Measurements from ENCODE around the gene TMEM273.

Gene TMEM273

GRCh38 chr10:49160814-49161213 is 27.4 kb downstream of the TMEM273 start:
- DNase-seq (ENCODE audit: low spot score), result no peak
- no peak overlapping the region for H2AFZ ChIP-seq (ENCODE audit: low read length)
- no CpG with 5 or more reads among the region's 5 CpGs for WGBS, 2 donors (ENCODE audit: extremely low coverage in 2 of 2, insufficient read length in 2 of 2, insufficient replicate concordance in 1 of 2)
- no peaks in the 10 kb centered on the region for H3K4me1 ChIP-seq (ENCODE audit: control insufficient read depth in 2 of 2, insufficient read depth in 1 of 2, low read depth in 1 of 2, low read length in 2 of 2)
- no peak overlapping the region for H4K8ac ChIP-seq (ENCODE audit: low read depth, low read length)
- H3K4me3 ChIP-seq (ENCODE audit: low read length in 2 of 2), result no peak overlapping the region
- H3K27me3 ChIP-seq (ENCODE audit: control insufficient read depth in 3 of 3, insufficient read depth in 3 of 3, low read depth in 1 of 3, low read length in 3 of 3), result peaks cover 0 to 7% (median 0%) of the 10 kb centered on the region in 3 experiments
- H3K14ac ChIP-seq (ENCODE audit: low read length), result no peak overlapping the region
- H3K27ac ChIP-seq (replicated peaks; ENCODE audit: low read length), result no peak overlapping the region
- H2BK15ac ChIP-seq (ENCODE audit: low read length), result no peak overlapping the region
- H3K23ac ChIP-seq (ENCODE audit: low read depth, low read length, poor library complexity), result no peak overlapping the region
- no peak overlapping the region for H3K4ac ChIP-seq (ENCODE audit: low read length)
- no peak overlapping the region for H3K4me2 ChIP-seq (ENCODE audit: insufficient read depth, low read length, poor library complexity, severe bottlenecking)
- no peaks in the 10 kb centered on the region for H3K79me1 ChIP-seq (ENCODE audit: low read depth, low read length)
- peak overlapping the region; percentile 5 for H3K9ac ChIP-seq (ENCODE audit: low read depth, low read length, poor library complexity)
- H2BK120ac ChIP-seq (ENCODE audit: low read depth, low read length), result no peak overlapping the region
- no peaks in the 10 kb centered on the region for H3K36me3 ChIP-seq (replicated peaks in 1 of 2; ENCODE audit: control insufficient read depth in 2 of 2, insufficient read depth in 2 of 2, low read length in 2 of 2)
- no peak overlapping the region for H3K18ac ChIP-seq (ENCODE audit: low read length)
- H2AK5ac ChIP-seq (ENCODE audit: low read depth, low read length), result no peak overlapping the region
- no peak overlapping the region for H2BK5ac ChIP-seq (ENCODE audit: low read length)
- H4K91ac ChIP-seq (ENCODE audit: low read depth, low read length, poor library complexity), result no peak overlapping the region
- H2BK12ac ChIP-seq (ENCODE audit: low read length), result no peak overlapping the region
- no peaks in the 10 kb centered on the region for H3K9me3 ChIP-seq (replicated peaks in 1 of 2; ENCODE audit: control insufficient read depth in 2 of 2, insufficient read depth in 1 of 2, low read depth in 1 of 2, low read length in 2 of 2)

- no peaks in the 10 kb centered on the region for H3K9me3 ChIP-seq (replicated peaks in 1 of 2; ENCODE audit: control insufficient read depth in 2 of 2, insufficient read depth in 1 of 2, low read depth in 1 of 2, low read length in 2 of 2)
- H3K23ac ChIP-seq (ENCODE audit: low read depth, low read length, poor library complexity), result no peak overlapping the region
- H2BK5ac ChIP-seq (ENCODE audit: low read length), result no peak overlapping the region
- no peak for DNase-seq (ENCODE audit: low spot score)
- no peak overlapping the region for H2BK15ac ChIP-seq (ENCODE audit: low read length)
- H3K4ac ChIP-seq (ENCODE audit: low read length), result no peak overlapping the region
- no peak overlapping the region for H4K91ac ChIP-seq (ENCODE audit: low read depth, low read length, poor library complexity)
- H2AFZ ChIP-seq (ENCODE audit: low read length), result no peak overlapping the region
- no CpG with 5 or more reads among the region's 5 CpGs for WGBS, 2 donors (ENCODE audit: extremely low coverage in 2 of 2, insufficient read length in 2 of 2, insufficient replicate concordance in 1 of 2)
- no peak overlapping the region for H2BK12ac ChIP-seq (ENCODE audit: low read length)
- H3K79me1 ChIP-seq (ENCODE audit: low read depth, low read length), result no peaks in the 10 kb centered on the region
- H3K9ac ChIP-seq (ENCODE audit: low read depth, low read length, poor library complexity), result no peak overlapping the region
- no peaks in the 10 kb centered on the region for H3K36me3 ChIP-seq (replicated peaks in 1 of 2; ENCODE audit: control insufficient read depth in 2 of 2, insufficient read depth in 2 of 2, low read length in 2 of 2)
- H2AK5ac ChIP-seq (ENCODE audit: low read depth, low read length), result no peak overlapping the region
- H3K4me1 ChIP-seq (ENCODE audit: control insufficient read depth in 2 of 2, insufficient read depth in 1 of 2, low read depth in 1 of 2, low read length in 2 of 2), result no peaks in the 10 kb centered on the region
- no peak overlapping the region for H3K27ac ChIP-seq (replicated peaks; ENCODE audit: low read length)
- H3K18ac ChIP-seq (ENCODE audit: low read length), result no peak overlapping the region
- H3K4me2 ChIP-seq (ENCODE audit: insufficient read depth, low read length, poor library complexity, severe bottlenecking), result no peak overlapping the region
- no peak overlapping the region for H3K4me3 ChIP-seq (ENCODE audit: low read length in 2 of 2)
- no peak overlapping the region for H3K14ac ChIP-seq (ENCODE audit: low read length)
- peaks cover 0 to 9% (median 0%) of the 10 kb centered on the region in 3 experiments for H3K27me3 ChIP-seq (ENCODE audit: control insufficient read depth in 3 of 3, insufficient read depth in 3 of 3, low read depth in 1 of 3, low read length in 3 of 3)
- no peak overlapping the region for H4K8ac ChIP-seq (ENCODE audit: low read depth, low read length)
- H2BK120ac ChIP-seq (ENCODE audit: low read depth, low read length), result no peak overlapping the region
These were observed 28.1 kb downstream of the TMEM273 start for GRCh38 chr10:49160110-49160509.

DNA sequence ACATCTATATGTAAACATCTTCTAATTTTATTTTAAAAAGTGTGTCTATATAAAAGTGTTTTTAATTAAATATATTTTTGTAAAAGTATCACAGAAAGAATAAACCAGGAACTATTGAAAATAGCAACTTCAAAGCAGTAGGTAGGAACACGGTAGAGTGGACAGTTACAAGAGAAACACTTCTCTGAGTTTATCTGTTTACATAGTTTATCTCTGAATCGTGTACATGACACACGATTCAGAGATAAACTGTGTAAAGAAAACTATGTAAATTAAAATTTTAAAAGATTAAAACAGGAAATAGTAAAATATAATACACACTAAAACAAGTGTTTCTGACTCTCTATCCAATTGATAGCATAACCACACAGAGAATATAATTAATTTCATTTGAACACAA is 29.3 kb downstream of the TMEM273 start:
- no peaks in the 10 kb centered on the region for H3K36me3 ChIP-seq (replicated peaks in 1 of 2; ENCODE audit: control insufficient read depth in 2 of 2, insufficient read depth in 2 of 2, low read length in 2 of 2)

DNA sequence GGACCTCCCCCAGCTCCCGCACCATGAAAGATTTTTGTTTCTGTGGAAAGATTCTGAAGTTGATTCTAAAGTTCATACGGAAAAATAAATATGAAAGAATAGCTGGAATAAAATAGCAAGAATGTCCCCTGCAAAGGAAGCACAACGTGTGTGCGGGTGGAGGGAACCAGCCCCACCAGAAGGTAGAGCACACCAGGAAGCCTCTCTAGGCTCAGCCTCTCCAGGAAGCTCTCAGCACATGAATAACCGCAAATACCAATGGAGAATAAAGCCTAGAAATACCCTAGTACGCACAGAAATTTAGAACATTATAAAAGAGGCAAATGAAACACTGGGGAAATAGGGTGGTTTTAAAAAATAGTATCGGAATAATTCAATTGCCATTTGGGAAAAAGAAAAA is 29.8 kb downstream of the TMEM273 start:
- Histone ChIP-seq H3K9me3 (replicated peaks in 1 of 2; ENCODE audit: control insufficient read depth in 2 of 2, insufficient read depth in 1 of 2, low read depth in 1 of 2, low read length in 2 of 2) (no peaks in the 10 kb centered on the region), H3K4me1 (ENCODE audit: control insufficient read depth in 2 of 2, insufficient read depth in 1 of 2, low read depth in 1 of 2, low read length in 2 of 2) (no peaks in the 10 kb centered on the region), H2BK120ac (ENCODE audit: low read depth, low read length) (no peak overlapping the region), H4K91ac (ENCODE audit: low read depth, low read length, poor library complexity) (no peak overlapping the region), H2AK5ac (ENCODE audit: low read depth, low read length) (no peak overlapping the region), H3K79me1 (ENCODE audit: low read depth, low read length) (no peaks in the 10 kb centered on the region), H3K4me2 (ENCODE audit: insufficient read depth, low read length, poor library complexity, severe bottlenecking) (no peak overlapping the region), H3K4me3 (ENCODE audit: low read length in 2 of 2) (no peak overlapping the region), H3K36me3 (replicated peaks in 1 of 2; ENCODE audit: control insufficient read depth in 2 of 2, insufficient read depth in 2 of 2, low read length in 2 of 2) (no peaks in the 10 kb centered on the region), H4K8ac (ENCODE audit: low read depth, low read length) (no peak overlapping the region), H3K18ac (ENCODE audit: low read length) (no peak overlapping the region), H3K27ac (replicated peaks; ENCODE audit: low read length) (no peak overlapping the region), H3K4ac (ENCODE audit: low read length) (no peak overlapping the region), H2BK12ac (ENCODE audit: low read length) (no peak overlapping the region), H2AFZ (ENCODE audit: low read length) (no peak overlapping the region), H3K14ac (ENCODE audit: low read length) (no peak overlapping the region), H2BK5ac (ENCODE audit: low read length) (no peak overlapping the region), H2BK15ac (ENCODE audit: low read length) (no peak overlapping the region), H3K23ac (ENCODE audit: low read depth, low read length, poor library complexity) (no peak overlapping the region), H3K27me3 (ENCODE audit: control insufficient read depth in 3 of 3, insufficient read depth in 3 of 3, low read depth in 1 of 3, low read length in 3 of 3) (peaks cover 0 to 16% (median 0%) of the 10 kb centered on the region in 3 experiments), H3K9ac (ENCODE audit: low read depth, low read length, poor library complexity) (no peak overlapping the region)
- whole genome bisulfite sequencing, 2 donors (ENCODE audit: extremely low coverage in 2 of 2, insufficient read length in 2 of 2, insufficient replicate concordance in 1 of 2), result no CpG with 5 or more reads among the region's 7 CpGs
- DNase-seq (ENCODE audit: low spot score), result no peak

More for the DNA sequence above, 29.3 kb downstream of the TMEM273 start:
- Histone ChIP-seq H3K23ac (ENCODE audit: low read depth, low read length, poor library complexity) (no peak overlapping the region), H2BK5ac (ENCODE audit: low read length) (no peak overlapping the region), H3K79me1 (ENCODE audit: low read depth, low read length) (no peaks in the 10 kb centered on the region), H3K9me3 (replicated peaks in 1 of 2; ENCODE audit: control insufficient read depth in 2 of 2, insufficient read depth in 1 of 2, low read depth in 1 of 2, low read length in 2 of 2) (no peaks in the 10 kb centered on the region), H4K8ac (ENCODE audit: low read depth, low read length) (no peak overlapping the region), H3K4me1 (ENCODE audit: control insufficient read depth in 2 of 2, insufficient read depth in 1 of 2, low read depth in 1 of 2, low read length in 2 of 2) (no peaks in the 10 kb centered on the region), H3K4ac (ENCODE audit: low read length) (no peak overlapping the region), H2BK15ac (ENCODE audit: low read length) (no peak overlapping the region), H2BK12ac (ENCODE audit: low read length) (no peak overlapping the region), H3K9ac (ENCODE audit: low read depth, low read length, poor library complexity) (no peak overlapping the region), H3K14ac (ENCODE audit: low read length) (no peak overlapping the region), H3K4me3 (ENCODE audit: low read length in 2 of 2) (no peak overlapping the region), H3K4me2 (ENCODE audit: insufficient read depth, low read length, poor library complexity, severe bottlenecking) (no peak overlapping the region), H2AK5ac (ENCODE audit: low read depth, low read length) (no peak overlapping the region), H3K18ac (ENCODE audit: low read length) (no peak overlapping the region), H2BK120ac (ENCODE audit: low read depth, low read length) (no peak overlapping the region), H4K91ac (ENCODE audit: low read depth, low read length, poor library complexity) (no peak overlapping the region), H2AFZ (ENCODE audit: low read length) (no peak overlapping the region), H3K27me3 (ENCODE audit: control insufficient read depth in 3 of 3, insufficient read depth in 3 of 3, low read depth in 1 of 3, low read length in 3 of 3) (peaks cover 0 to 13% (median 0%) of the 10 kb centered on the region in 3 experiments), H3K27ac (replicated peaks; ENCODE audit: low read length) (no peak overlapping the region)
- WGBS, 2 donors (ENCODE audit: extremely low coverage in 2 of 2, insufficient read length in 2 of 2, insufficient replicate concordance in 1 of 2), result no CpG with 5 or more reads among the region's 3 CpGs
- no peak for DNase-seq (ENCODE audit: low spot score)

All from neuronal stem cell (in vitro differentiated cells).